ENCODE measurements around the gene MAD1L1.
"Not testable (repeated sequence)": the region's sequence is repeated elsewhere in the genome, so short reads cannot be mapped to it uniquely, and the experiment has no call there.

MAD1L1 gene

GRCh38 chr7:2232766-2233520, at the start of gene MAD1L1:
TSS of gene MAD1L1 (minus strand) at chr7:2232945. CDS start at chr7:2230133, 2,812 bp downstream.
- peak; percentile 85 for DNase-seq

GRCh38 chr7:2282185-2282751, 49.5 kb upstream of the MAD1L1 start:
- DNase-seq: no peak

- DNase-seq: no peak
Measured at GRCh38 chr7:2281541-2281940, 48.8 kb upstream of the MAD1L1 start.

GRCh38 chr7:2280424-2280823, 47.7 kb upstream of the MAD1L1 start:
- no peak for DNase-seq

GRCh38 chr7:2279896-2280295, 47.2 kb upstream of the MAD1L1 start:
- no peak for DNase-seq

- DNase-seq: no peak
Measured at GRCh38 chr7:2278026-2278425, 45.3 kb upstream of the MAD1L1 start.

- DNase-seq: no peak
Measured at GRCh38 chr7:2276107-2276506, 43.4 kb upstream of the MAD1L1 start.

GRCh38 chr7:2275101-2275500, 42.4 kb upstream of the MAD1L1 start:
- no peak for DNase-seq

GRCh38 chr7:2274666-2275065, 41.9 kb upstream of the MAD1L1 start:
- DNase-seq: no peak

- DNase-seq: no peak
Measured at GRCh38 chr7:2273866-2274265, 41.1 kb upstream of the MAD1L1 start.

- DNase-seq: no peak
Measured at GRCh38 chr7:2272031-2272430, 39.3 kb upstream of the MAD1L1 start.

GRCh38 chr7:2271273-2272026, 38.7 kb upstream of the MAD1L1 start:
- no peak for DNase-seq

- no peak for DNase-seq
Measured at GRCh38 chr7:2270495-2270894, 37.8 kb upstream of the MAD1L1 start.

- DNase-seq: no peak
Measured at GRCh38 chr7:2269991-2270460, 37.3 kb upstream of the MAD1L1 start.

- not testable (repeated sequence) for DNase-seq
Measured at GRCh38 chr7:2269089-2269990, 36.6 kb upstream of the MAD1L1 start.

GRCh38 chr7:2266911-2267310, 34.2 kb upstream of the MAD1L1 start:
- no peak for DNase-seq

- DNase-seq: no peak
Measured at GRCh38 chr7:2264158-2264557, 31.4 kb upstream of the MAD1L1 start.

GRCh38 chr7:2263176-2263575, 30.4 kb upstream of the MAD1L1 start:
- no peak for DNase-seq

GRCh38 chr7:2261611-2262010, 28.9 kb upstream of the MAD1L1 start:
- DNase-seq: no peak

- DNase-seq: no peak
Measured at GRCh38 chr7:2260820-2261219, 28.1 kb upstream of the MAD1L1 start.

- DNase-seq: no peak
Measured at GRCh38 chr7:2259480-2259879, 26.7 kb upstream of the MAD1L1 start.

GRCh38 chr7:2258661-2259365, 26.1 kb upstream of the MAD1L1 start:
- DNase-seq: no peak

All from stimulated activated naive CD4-positive, alpha-beta T cell treated with Interleukin-2 at 50 U/mL for 16 hours (primary cell).